Measurements from ENCODE around the gene OLFML3. TPM values are rescaled to one million over a fixed set of nuclear protein-coding genes. Genes with fewer than 3 reads are reported as not detected.

The OLFML3 gene
- total RNA-seq, 1 experiment from 2014 or later, result 7.0 TPM

DNA sequence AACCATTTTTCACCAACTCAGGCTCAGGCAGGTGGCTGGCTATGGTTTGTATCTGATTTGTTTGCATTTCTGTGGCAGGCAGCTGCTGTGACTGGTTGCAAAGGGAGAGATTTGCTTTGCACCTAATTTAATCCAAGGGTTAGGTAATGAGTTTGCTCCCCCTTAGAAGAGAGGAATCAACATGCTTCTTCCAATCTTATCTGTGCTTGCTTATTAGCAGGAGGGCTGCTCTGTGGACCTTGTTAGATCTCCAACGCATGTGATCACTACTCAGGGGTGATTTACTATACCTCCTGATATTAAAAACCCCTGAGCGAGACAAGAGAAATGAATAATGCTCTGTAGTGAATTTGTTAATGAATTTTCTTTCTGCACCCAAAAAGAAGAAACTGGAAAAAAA is 20.5 kb downstream of the OLFML3 start:
- intact Hi-C loops (cut with micrococcal nuclease), result no loop called here
- H3K9me3 ChIP-seq (ENCODE audit: low read length), result 0 out of 2 replicates have a peak, but pooled peaks cover 2% of the 10 kb centered on the region
- DNase-seq (no peak), ATAC-seq (no peak)
- ChIA-PET POLR2A (ENCODE audit: unreplicated experiment) (no interaction called here), CTCF (no interaction called here)
- H3K9me2 ChIP-seq (replicated peaks; ENCODE audit: low read length), result no peaks in the 10 kb centered on the region
- no peaks in the 10 kb centered on the region for H3F3A ChIP-seq (ENCODE audit: low read length, unreplicated experiment)
- H2AFZ ChIP-seq (ENCODE audit: low read length), result no peak overlapping the region
- no peak overlapping the region for H3K9ac ChIP-seq (ENCODE audit: low read length)
- no peak for TF ChIP-seq EZH2phosphoT487 (IDR thresholded peaks at IDR 0.05; ENCODE audit: borderline replicate concordance, low read length)
- TF ChIP-seq EZH2 (IDR thresholded peaks at IDR 0.05; ENCODE audit: low read length, unreplicated experiment), result no peak
- no peak for TF ChIP-seq CTCF (conservative IDR thresholded peaks at IDR 0.05; ENCODE audit: low read depth, low read length)
- H3K27me3 ChIP-seq (ENCODE audit: low read length), result no peaks in the 10 kb centered on the region
- no peaks in the 10 kb centered on the region for H3K79me2 ChIP-seq (ENCODE audit: low read length)
- H3K27ac ChIP-seq (ENCODE audit: low read length), result no peak overlapping the region
- H3K36me3 ChIP-seq (ENCODE audit: low read depth, low read length), result no peaks in the 10 kb centered on the region
- no peaks in the 10 kb centered on the region for H4K20me1 ChIP-seq (ENCODE audit: low read length)
- no peak overlapping the region for H3K4me3 ChIP-seq (ENCODE audit: low read length)
- no TSS peak for BruUV-seq (replicated peaks)
- no peaks in the 10 kb centered on the region for H3K4me1 ChIP-seq (ENCODE audit: insufficient read depth, low read length)
- no peak overlapping the region for H3K4me2 ChIP-seq (ENCODE audit: low read length)

DNA sequence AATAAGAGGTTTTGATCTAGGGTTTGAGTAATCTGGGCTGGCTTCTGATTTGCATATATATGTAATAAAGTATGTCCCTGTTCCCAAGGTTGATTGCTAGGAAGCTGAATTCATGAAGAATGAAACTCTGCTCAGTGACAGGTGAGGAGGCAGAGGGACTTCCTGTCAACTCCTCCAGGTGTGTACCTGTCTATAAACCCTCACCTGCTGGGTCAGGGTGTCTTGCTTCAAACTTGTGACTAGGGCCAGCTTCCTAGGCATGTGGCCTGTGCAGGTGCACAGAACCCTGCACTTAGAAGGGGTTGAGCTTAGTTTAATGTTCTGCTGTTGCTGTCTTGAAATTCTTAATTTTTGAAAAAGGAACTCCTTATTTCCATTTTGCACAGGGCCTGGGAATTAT is 21.1 kb downstream of the OLFML3 start:
- Histone ChIP-seq H3K4me2 (ENCODE audit: low read length) (no peak overlapping the region), H3F3A (ENCODE audit: low read length, unreplicated experiment) (no peaks in the 10 kb centered on the region), H3K27me3 (ENCODE audit: low read length) (no peaks in the 10 kb centered on the region), H3K4me3 (ENCODE audit: low read length) (no peak overlapping the region), H4K20me1 (ENCODE audit: low read length) (no peaks in the 10 kb centered on the region), H3K36me3 (ENCODE audit: low read depth, low read length) (no peaks in the 10 kb centered on the region), H3K27ac (ENCODE audit: low read length) (no peak overlapping the region), H3K4me1 (ENCODE audit: insufficient read depth, low read length) (no peaks in the 10 kb centered on the region), H3K9me2 (replicated peaks; ENCODE audit: low read length) (no peaks in the 10 kb centered on the region), H3K79me2 (ENCODE audit: low read length) (no peaks in the 10 kb centered on the region), H2AFZ (ENCODE audit: low read length) (no peak overlapping the region), H3K9ac (ENCODE audit: low read length) (no peak overlapping the region), H3K9me3 (ENCODE audit: low read length) (0 out of 2 replicates have a peak, but pooled peaks cover 2% of the 10 kb centered on the region)
- POLR2A ChIA-PET (ENCODE audit: unreplicated experiment), result no interaction called here
- intact Hi-C loops (cut with micrococcal nuclease), result no loop called here
- TF ChIP-seq CTCF (conservative IDR thresholded peaks at IDR 0.05; ENCODE audit: low read depth, low read length), result no peak
- no peak for TF ChIP-seq EZH2 (IDR thresholded peaks at IDR 0.05; ENCODE audit: low read length, unreplicated experiment)
- TF ChIP-seq EZH2phosphoT487 (IDR thresholded peaks at IDR 0.05; ENCODE audit: borderline replicate concordance, low read length), result no peak
- no TSS peak for BruUV-seq (replicated peaks)
- CTCF ChIA-PET, result no interaction called here
- ATAC-seq (no peak), DNase-seq (no peak)

- no peak overlapping the region for H3K27ac ChIP-seq (ENCODE audit: low read length)
- ATAC-seq (no peak), DNase-seq (no peak)
- no TSS peak for BruUV-seq (replicated peaks)
- no peaks in the 10 kb centered on the region for H3K79me2 ChIP-seq (ENCODE audit: low read length)
- intact Hi-C loops (cut with micrococcal nuclease), result no loop called here
- no peaks in the 10 kb centered on the region for H3K9me2 ChIP-seq (replicated peaks; ENCODE audit: low read length)
- H3K4me3 ChIP-seq (ENCODE audit: low read length), result no peak overlapping the region
- H3K4me1 ChIP-seq (ENCODE audit: insufficient read depth, low read length), result no peaks in the 10 kb centered on the region
- H4K20me1 ChIP-seq (ENCODE audit: low read length), result no peaks in the 10 kb centered on the region
- no peaks in the 10 kb centered on the region for H3K27me3 ChIP-seq (ENCODE audit: low read length)
- no peaks in the 10 kb centered on the region for H3K9me3 ChIP-seq (ENCODE audit: low read length)
- no peaks in the 10 kb centered on the region for H3K36me3 ChIP-seq (ENCODE audit: low read depth, low read length)
- H2AFZ ChIP-seq (ENCODE audit: low read length), result no peak overlapping the region
- POLR2A ChIA-PET (ENCODE audit: unreplicated experiment), result no interaction called here
- H3F3A ChIP-seq (ENCODE audit: low read length, unreplicated experiment), result no peaks in the 10 kb centered on the region
- TF ChIP-seq EZH2phosphoT487 (IDR thresholded peaks at IDR 0.05; ENCODE audit: borderline replicate concordance, low read length), result no peak
- no peak for TF ChIP-seq EZH2 (IDR thresholded peaks at IDR 0.05; ENCODE audit: low read length, unreplicated experiment)
- TF ChIP-seq CTCF (conservative IDR thresholded peaks at IDR 0.05; ENCODE audit: low read depth, low read length), result no peak
- H3K9ac ChIP-seq (ENCODE audit: low read length), result no peak overlapping the region
- CTCF ChIA-PET, result no interaction called here
- no peak overlapping the region for H3K4me2 ChIP-seq (ENCODE audit: low read length)
Observed at GRCh38 chr1:114002492-114003239, 23.4 kb downstream of the OLFML3 start.

All from PC-3 (cell line).